ENCODE results near the gene BOLL.
A peak's percentile ranks its signal among the peaks of the same experiment; 100 is the strongest.
"Not testable (repeated sequence)": the region's sequence is repeated elsewhere in the genome, so short reads cannot be mapped to it uniquely, and the experiment has no call there.

BOLL gene, protein sequence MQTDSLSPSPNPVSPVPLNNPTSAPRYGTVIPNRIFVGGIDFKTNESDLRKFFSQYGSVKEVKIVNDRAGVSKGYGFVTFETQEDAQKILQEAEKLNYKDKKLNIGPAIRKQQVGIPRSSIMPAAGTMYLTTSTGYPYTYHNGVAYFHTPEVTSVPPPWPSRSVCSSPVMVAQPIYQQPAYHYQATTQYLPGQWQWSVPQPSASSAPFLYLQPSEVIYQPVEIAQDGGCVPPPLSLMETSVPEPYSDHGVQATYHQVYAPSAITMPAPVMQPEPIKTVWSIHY

GRCh38 chr2:197784956-197785941, at the start of gene BOLL:
TSS of gene BOLL (minus strand) at chr2:197785319. CDS start at chr2:197781850, 3,469 bp downstream.
- no peak for DNase-seq

GRCh38 chr2:197834771-197835170, 49.7 kb upstream of the BOLL start:
- not testable (repeated sequence) for DNase-seq

DNA sequence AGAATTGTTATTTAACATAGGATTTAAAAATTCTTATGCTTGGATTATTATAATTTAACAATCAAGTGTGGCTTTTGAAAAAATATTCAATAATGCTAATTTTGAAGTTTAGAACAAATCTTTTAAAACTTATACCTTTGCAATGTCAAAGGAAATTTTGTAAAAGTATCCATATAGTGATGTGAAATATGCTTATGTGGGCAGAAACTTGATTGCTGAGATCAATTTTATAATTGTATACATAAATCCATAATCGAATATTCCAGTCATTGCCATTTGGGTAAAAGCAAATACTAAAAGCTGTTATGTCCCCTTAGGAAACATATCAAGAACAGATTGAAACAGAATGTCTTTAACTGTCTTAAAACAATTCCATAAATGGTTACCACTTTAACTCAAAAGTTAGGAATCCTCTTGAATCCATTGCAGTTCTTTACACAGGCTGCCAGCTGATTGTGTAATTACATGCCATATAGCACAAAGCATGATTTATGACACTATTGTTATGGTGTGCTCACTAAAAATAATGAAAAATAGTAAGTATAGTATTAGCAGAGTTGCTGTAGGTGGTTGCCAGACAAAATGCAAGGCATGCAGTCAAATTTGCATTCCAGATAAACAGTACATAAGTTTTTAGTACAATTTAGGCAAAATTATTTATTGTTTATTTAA, 43.5 kb upstream of the BOLL start:
- DNase-seq = no peak

DNA sequence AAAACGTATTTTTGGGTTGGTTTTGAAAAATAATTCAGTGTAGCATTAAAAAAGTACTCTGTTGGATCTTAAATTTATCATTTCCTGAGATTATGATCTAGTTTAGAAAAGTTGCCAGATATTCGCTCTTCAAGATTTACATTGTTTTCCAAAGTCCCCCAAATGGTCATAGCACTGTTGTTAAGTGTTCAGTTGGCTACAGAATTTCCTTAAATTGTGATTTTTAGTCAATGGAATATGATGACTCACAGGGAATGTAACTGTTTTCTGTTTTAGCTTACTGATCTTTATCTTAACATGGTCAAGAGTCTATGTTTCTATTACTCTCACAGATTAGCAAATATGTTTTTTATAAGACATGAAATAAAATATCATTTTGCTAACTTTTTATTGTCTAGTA, 42.5 kb upstream of the BOLL start:
- no peak for DNase-seq

DNA sequence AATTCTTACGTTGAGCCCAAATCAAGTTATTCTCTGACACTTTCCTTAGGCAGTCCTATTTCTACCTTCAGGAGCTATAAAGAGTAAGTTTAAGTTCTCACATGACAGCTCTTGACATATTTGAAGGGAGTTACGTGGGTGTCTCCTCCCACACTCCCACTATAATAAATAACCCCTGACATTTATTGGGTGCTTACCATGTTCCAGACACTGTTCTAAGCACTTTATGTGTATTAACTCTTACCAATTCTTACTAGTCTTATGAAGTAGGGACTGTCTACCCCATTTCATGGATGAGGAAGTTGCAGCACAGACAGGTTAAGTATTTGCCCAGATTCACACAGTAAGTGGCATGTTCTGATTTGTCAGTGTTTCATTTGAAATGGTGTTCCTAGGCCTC, 37.2 kb upstream of the BOLL start:
- no peak for DNase-seq

DNA sequence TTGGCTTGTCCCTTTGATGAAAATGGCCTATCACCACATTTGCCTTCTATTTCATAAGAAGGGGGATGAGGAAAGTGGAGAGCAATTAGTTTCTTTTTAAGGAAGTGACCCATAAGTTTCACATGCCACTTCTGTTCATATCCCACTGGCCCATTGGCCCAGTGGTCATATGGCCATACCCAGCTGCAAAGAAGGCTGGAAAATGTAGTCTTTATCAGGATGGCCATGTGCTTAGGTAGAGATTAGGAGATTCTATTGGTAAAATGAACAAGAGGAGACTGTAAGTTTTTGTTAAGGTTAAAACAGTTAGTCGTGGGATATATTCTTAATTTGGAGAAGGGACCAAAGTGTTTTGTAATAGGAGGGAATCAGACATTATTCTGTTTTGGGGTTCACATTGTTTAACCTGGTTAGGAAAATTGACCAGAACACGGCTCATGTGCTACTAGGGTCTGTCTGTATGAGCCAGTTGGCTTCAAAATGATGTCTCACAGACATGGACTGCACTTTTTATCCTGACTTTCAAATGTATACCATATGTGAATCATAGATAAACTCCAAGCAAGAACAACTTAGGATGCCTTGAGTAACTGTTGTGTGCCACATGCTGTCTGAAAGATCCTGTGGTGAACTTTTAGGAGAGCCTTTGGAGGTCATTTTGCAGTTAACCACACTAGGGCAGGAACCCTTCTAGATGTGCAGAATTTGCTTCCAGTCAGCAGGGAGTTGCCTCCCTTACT, 36.6 kb upstream of the BOLL start:
- no peak for DNase-seq

- DNase-seq = no peak
These were observed 29.4 kb upstream of the BOLL start for GRCh38 chr2:197814526-197814925.

- no peak for DNase-seq
These were observed 28.1 kb upstream of the BOLL start for GRCh38 chr2:197813093-197813787.

DNA sequence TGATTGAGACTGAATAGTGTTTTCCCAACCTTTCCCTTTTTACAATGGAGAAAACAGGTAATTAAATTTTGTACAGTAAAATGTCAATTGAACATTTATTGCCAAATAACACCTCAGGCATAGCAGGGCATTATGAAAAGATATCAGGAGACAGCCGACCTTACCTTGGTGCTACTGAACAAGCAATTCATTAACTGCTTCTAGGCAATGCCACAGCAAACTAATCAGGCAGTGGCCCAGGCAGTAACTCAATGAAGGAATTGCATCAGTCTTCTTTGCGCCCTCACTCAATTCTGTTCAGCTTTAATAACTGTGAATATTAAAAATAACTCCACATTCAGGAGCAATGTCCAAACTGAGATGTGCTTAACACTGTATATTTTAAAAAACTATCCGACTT, 25.4 kb upstream of the BOLL start:
- no peak for DNase-seq

DNA sequence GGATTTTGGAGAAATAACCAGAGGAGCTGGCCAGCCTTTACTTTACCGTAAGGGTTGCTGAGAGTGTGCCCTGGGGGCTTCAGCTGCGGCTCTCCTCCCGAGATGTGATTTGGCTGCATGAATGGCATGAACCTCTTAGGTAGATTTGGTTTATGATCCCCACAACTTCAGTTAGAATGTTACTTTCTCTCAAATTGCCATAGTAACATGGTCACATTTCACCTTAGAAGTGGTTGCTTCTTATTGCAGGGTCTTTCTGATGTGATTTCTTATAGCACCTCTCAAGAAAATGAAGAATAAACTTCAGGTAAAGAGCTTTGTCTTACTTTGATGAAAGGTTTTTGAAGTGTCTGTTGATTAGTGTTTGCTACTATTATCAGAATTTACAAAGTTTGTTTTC, 24.9 kb upstream of the BOLL start:
- no peak for DNase-seq

- DNase-seq = no peak
These were observed 23.9 kb upstream of the BOLL start for GRCh38 chr2:197809064-197809463.

GRCh38 chr2:197805715-197806633, 20.9 kb upstream of the BOLL start:
- DNase-seq = no peak

DNA sequence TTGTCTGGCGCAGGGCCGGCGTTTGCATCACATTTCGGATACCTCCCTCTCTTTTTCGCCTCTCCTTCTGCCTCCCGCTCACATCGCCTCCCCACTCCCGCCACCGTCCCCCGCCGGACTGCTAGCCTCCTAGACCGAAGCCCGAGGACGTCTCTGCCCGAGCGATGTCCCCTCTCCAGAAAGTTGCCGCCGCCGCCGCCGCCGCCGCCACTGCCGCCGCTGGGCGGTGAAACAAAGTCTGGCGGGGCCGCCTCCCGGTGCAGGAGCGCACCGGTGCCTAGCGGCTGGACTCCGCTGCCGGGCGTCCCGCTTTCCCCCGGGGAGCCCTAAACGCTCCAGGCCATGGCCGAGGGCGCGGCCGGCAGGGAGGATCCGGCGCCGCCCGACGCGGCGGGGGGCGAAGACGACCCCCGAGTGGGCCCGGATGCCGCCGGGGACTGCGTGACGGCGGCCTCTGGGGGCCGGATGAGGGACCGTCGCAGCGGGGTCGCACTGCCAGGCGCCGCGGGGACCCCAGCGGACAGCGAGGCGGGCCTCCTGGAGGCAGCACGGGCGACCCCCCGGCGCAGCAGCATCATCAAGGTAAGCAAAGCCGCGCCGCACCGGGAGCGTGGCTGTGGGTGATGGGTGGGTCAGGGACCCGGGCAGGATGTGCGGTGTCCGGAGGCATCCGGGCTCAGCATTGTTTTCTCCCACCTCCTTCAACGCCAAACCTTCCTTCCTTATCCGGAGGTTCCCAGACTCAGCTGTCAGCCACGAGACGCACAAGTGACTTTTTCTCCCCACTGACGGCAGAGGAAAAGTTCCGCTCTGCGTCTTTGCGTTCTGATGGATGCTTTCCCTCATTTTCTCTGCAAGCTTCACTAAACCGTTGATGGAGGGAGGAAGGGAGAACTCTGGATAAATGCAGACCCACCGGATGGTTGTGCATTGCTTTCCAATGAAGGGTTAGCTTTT, 19.9 kb upstream of the BOLL start:
- DNase-seq = peak; percentile 62

DNA sequence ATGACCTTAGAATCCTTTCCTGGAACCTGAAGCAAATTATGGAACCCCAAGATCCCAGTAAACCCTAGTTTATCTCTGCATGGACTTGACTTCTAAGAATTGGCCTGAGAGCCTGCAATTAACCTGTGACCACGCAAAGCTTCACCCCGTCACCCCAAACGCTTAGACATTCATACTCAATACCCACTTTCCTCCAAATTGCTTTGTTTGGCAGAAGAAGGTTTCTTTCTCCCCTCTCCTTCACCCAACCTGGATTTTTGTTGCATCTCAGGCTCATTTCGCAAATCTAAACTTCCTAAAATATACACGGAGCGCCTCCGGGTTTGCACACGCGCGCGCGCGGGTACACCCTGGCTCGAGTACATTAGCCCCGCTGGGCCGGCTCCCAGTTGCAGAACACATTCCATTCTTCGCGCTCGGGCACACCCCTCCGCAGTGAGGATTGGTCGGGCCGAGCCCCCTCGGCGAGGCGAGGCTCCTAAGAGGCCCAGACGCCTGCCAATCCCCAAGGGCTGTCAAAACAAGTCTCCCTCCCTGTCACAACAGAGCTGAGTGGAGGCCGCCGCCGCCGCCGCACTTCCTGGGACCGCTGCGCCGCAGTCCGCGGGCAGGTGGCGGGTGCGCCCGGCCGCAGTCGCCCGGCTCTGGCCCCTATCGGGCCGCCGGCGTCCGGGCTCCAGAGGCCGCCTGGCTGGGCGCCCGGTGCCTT, 19.1 kb upstream of the BOLL start, which contains the start of gene PLCL1:
Gene PLCL1 (plus strand): TSS at position 545 of the 709 bp plus-strand sequence.
- peak; percentile 88 for DNase-seq

DNA sequence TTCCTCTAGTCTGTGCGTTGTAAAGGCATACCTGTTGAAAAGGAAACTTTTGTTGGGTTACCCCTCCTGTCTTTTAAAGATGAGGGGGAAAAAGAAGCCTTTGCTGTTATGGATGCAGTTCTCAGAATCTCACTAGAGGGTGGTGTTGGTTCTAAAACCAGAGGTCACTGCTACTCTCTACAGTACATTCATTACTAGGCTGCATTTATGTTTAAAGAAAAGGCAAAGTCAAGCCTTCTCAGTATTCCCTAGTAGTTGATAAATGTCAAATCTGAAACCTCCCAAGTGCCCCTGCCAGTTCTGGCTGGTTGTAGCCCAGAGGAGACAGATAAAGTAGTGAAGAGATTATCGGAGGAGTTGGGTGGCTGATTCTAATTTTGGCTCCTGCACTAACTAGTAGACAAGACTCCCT, 17.9 kb upstream of the BOLL start:
- no peak for DNase-seq

DNA sequence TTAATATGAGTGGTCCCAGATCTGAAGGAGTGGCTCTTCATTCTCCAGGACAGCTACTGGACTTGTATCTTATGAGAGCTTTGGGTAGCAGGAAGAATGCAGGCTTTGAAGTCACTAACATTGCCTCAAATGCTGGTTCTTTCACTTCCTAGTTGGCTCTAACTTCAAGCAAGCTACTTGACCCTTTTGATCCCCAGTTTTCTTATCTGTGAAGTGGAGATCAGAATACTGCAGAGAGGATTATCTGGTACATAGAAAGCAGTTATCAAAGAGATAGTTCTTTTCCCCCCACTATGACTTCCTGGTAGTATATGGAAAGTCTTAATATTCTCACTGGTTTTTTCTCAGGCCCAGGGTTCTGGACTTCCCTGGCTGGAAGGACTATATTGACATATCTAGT, 15.9 kb upstream of the BOLL start:
- DNase-seq = no peak

DNA sequence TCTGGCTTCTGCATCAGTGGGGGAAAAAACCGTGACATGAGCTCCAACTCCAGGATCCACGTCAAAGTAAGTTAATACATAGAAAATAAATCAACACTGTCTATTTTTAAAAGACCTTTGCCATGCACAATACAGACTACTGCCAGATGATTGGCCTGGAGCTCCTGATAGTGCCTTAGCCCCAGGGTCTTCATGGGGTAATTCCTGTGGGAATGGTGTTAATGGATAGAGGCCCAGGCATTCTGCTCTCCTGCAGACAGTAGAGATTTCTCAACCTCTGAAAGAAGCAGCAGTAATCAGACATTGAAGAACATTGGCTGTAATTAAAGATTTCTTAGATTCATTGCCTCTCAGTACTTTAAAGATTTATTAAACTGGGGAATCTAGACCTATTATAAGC, 15.0 kb upstream of the BOLL start:
- no peak for DNase-seq

GRCh38 chr2:197799068-197799467, 13.9 kb upstream of the BOLL start:
- DNase-seq = no peak

DNA sequence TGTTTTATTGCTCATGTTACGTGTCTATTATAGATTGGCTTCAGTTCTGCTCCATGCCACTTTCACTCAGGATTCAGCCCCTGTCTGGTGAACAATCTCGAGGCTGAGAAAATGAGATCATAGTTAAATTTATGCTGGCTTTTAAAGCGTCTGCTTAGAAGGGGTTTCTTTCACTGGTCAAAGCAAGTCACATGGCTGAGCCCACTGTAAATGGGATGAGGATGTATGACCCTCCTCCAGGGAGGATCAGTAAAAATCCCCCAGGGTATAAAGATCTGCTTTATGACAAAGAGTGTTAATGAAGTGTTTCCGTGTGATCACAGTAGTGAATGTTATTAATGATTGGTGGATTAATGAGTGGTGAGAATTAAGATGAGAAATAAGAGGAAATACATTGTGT, 13.1 kb upstream of the BOLL start:
- DNase-seq = no peak

Measured in activated CD4-positive, CD25-positive, alpha-beta regulatory T cell treated with anti-CD3 and anti-CD28 coated beads, Interleukin-2, amount 50 U/mL, for 72 hours (primary cell).